ENCODE data around the gene USP2. TPM values are rescaled to one million over a fixed set of nuclear protein-coding genes. Genes with fewer than 3 reads are reported as not detected.

Gene USP2
- total RNA-seq, 2 experiments from 2014 or later = 0.55 to 0.68 TPM

GRCh38 chr11:119419246-119419645, 37.8 kb upstream of the USP2 start:
- DNase-seq = no peak
- Mint-ChIP-seq H3K9me3 (ENCODE audit: insufficient read depth) (no peaks in the 10 kb centered on the region), H3K27ac (no peak overlapping the region), H3K36me3 (ENCODE audit: low read depth) (no peaks in the 10 kb centered on the region), H3K27me3 (ENCODE audit: low read depth) (peaks cover 28% of the 10 kb centered on the region), H3K4me1 (ENCODE audit: low read depth) (peaks cover 12% of the 10 kb centered on the region), H3K4me3 (no peak overlapping the region)
- ChIA-PET POLR2A (no interaction called here), CTCF (no interaction called here)
- no peak for ATAC-seq

- DNase-seq (no peak), ATAC-seq (no peak)
- H3K36me3 Mint-ChIP-seq (ENCODE audit: low read depth) = no peaks in the 10 kb centered on the region
- H3K27me3 Mint-ChIP-seq (ENCODE audit: low read depth) = peaks cover 23% of the 10 kb centered on the region
- POLR2A ChIA-PET = no interaction called here
- no peaks in the 10 kb centered on the region for H3K9me3 Mint-ChIP-seq (ENCODE audit: insufficient read depth)
- H3K4me1 Mint-ChIP-seq (ENCODE audit: low read depth) = peaks cover 12% of the 10 kb centered on the region
- CTCF ChIA-PET = no interaction called here
- H3K4me3 Mint-ChIP-seq = no peak overlapping the region
- H3K27ac Mint-ChIP-seq = no peak overlapping the region
These were observed 37.3 kb upstream of the USP2 start for GRCh38 chr11:119418759-119419158.

DNA sequence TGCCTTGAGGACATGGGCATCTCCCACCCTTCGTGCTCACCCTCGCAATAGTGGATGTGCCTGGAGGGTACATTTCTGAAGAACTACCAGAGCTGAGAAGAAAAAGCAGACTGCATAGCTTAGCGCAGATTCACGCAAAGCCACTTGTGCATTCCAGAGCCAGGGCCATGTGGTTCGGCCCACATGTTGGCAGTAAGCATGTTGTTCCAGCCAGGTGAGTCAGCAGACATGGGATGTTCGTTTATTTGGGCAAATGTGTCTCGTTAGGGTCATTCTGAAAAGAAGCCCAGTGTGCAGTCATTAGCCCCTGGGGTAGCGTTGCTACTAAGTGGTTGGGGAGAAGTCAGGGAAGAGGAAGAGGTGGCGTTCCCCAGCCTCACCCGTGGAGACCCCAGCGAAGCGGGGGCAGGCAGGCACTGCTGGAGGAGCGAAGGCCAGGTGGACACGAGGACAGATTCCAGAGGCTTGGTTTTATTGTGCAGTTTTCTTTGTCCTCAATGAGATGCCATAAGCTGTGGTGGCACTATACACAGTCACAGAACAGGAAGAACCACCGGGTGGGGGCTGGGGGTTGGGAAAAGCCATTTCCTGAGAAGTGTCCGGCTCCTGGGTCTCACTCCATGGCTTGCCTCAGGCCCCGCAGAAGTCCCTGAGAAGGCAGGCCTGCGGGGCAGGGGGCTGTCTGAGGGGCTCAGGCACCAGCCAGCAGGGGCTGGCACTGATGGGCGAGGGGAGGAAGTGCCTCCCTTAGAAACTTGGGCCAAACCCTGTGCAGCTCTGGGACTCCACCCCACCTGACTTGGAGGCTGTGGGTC, 36.4 kb upstream of the USP2 start:
- Mint-ChIP-seq H3K36me3 (ENCODE audit: low read depth) (no peaks in the 10 kb centered on the region), H3K9me3 (ENCODE audit: insufficient read depth) (no peaks in the 10 kb centered on the region), H3K27ac (no peak overlapping the region), H3K4me1 (ENCODE audit: low read depth) (peaks cover 10% of the 10 kb centered on the region), H3K4me3 (no peak overlapping the region), H3K27me3 (ENCODE audit: low read depth) (peaks cover 17% of the 10 kb centered on the region)
- no peak for ATAC-seq
- no peak for DNase-seq
- POLR2A ChIA-PET = no interaction called here
- CTCF ChIA-PET = interaction anchor here (0.6 kb wide), 1 partner anchor 585 kb away, joined by 3 read pairs; no protein-coding TSS in a partner anchor

GRCh38 chr11:119416606-119417580, 35.4 kb upstream of the USP2 start:
- no peak for DNase-seq
- POLR2A ChIA-PET = no interaction called here
- no peak overlapping the region for H3K27ac Mint-ChIP-seq
- no peaks in the 10 kb centered on the region for H3K36me3 Mint-ChIP-seq (ENCODE audit: low read depth)
- H3K27me3 Mint-ChIP-seq (ENCODE audit: low read depth) = peaks cover 9% of the 10 kb centered on the region
- no peaks in the 10 kb centered on the region for H3K9me3 Mint-ChIP-seq (ENCODE audit: insufficient read depth)
- CTCF ChIA-PET = interaction anchor here (0.6 kb wide), 1 partner anchor 586 kb away, joined by 3 read pairs; no protein-coding TSS in a partner anchor
- H3K4me1 Mint-ChIP-seq (ENCODE audit: low read depth) = peaks cover under 1% of the 10 kb centered on the region
- no peak overlapping the region for H3K4me3 Mint-ChIP-seq
- ATAC-seq = no peak

DNA sequence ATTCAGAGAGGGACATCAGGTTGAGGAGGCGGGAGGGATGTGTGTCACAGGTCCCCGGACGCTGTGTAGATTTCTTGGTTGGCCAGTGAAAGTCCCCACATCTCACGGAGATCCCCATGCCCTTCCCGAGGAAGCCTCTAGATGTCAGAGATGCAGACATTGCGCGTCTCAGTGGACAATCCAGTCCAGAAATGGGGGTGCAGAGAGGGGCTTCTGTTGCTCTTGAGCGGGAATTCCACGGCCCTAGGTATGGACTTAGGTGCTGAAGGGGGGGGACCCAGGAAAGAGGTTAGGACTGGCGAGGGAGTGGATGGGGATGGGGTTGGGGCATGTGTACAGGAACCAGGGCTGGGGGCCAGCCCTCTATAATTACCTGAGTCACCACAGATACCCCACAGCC, 34.5 kb upstream of the USP2 start:
- Mint-ChIP-seq H3K4me1 (ENCODE audit: low read depth) (no peaks in the 10 kb centered on the region), H3K36me3 (ENCODE audit: low read depth) (no peaks in the 10 kb centered on the region), H3K27ac (no peak overlapping the region), H3K27me3 (ENCODE audit: low read depth) (peaks cover 2% of the 10 kb centered on the region), H3K9me3 (ENCODE audit: insufficient read depth) (no peaks in the 10 kb centered on the region), H3K4me3 (no peak overlapping the region)
- DNase-seq = no peak
- ChIA-PET POLR2A (no interaction called here), CTCF (interaction anchor here (0.9 kb wide), 1 partner anchor 59 kb away, joined by 3 read pairs; no protein-coding TSS in a partner anchor)
- ATAC-seq = no peak

DNA sequence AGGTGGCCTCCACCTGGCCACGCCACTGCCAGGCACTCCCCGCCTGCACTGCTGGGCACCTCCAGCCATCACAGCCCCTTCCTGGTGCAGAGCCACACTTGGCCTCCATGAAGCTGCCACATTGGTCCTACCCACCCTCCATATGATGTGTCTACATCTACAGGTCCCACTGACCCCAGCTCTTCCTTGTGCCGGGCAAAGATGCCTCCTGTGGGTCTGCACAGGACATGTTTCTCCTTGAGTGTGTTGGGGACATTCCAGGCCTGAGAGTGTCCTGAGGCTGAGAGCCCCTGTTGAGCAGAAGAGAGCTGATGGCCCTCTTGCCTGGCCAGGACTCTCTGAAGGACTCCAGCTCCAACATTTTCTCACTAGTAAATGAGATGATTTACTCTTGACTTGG, 34.0 kb upstream of the USP2 start:
- DNase-seq (no peak), ATAC-seq (no peak)
- POLR2A ChIA-PET = no interaction called here
- Mint-ChIP-seq H3K27me3 (ENCODE audit: low read depth) (peaks cover 2% of the 10 kb centered on the region), H3K27ac (no peak overlapping the region), H3K9me3 (ENCODE audit: insufficient read depth) (no peaks in the 10 kb centered on the region), H3K4me3 (no peak overlapping the region), H3K36me3 (ENCODE audit: low read depth) (no peaks in the 10 kb centered on the region), H3K4me1 (ENCODE audit: low read depth) (no peaks in the 10 kb centered on the region)
- CTCF ChIA-PET = interaction anchor here (0.9 kb wide), 1 partner anchor 59 kb away, joined by 3 read pairs; no protein-coding TSS in a partner anchor

DNA sequence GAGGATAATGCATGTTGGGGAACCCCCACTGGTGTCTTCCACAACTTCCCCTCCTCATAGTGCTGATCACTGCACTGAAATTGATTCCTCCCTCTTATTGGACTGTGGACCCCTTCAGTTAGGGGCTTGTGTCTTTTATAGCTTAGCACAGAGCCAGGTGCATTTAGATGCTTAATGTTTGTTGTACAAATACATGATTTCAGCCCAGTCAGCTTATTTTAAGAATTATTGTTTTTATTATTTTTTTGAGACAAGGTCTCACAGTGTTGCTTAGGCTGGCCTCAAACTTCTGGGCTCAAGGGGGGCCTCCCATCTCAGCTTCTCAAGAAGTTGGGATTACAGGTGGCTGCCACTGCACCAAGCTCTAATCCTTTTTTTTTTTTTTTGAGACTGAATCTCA, 33.2 kb upstream of the USP2 start:
- ChIA-PET CTCF (interaction anchor here (1.1 to 1.6 kb wide), 2 partner anchors 58 to 60 kb away, joined by 3 to 6 read pairs; no protein-coding TSS in a partner anchor), POLR2A (interaction anchor here (1.1 kb wide), 1 partner anchor 28 kb away, joined by 3 read pairs; no protein-coding TSS in a partner anchor)
- ATAC-seq (no peak), DNase-seq (no peak)
- Mint-ChIP-seq H3K9me3 (ENCODE audit: insufficient read depth) (no peaks in the 10 kb centered on the region), H3K36me3 (ENCODE audit: low read depth) (no peaks in the 10 kb centered on the region), H3K4me1 (ENCODE audit: low read depth) (no peaks in the 10 kb centered on the region), H3K4me3 (no peak overlapping the region), H3K27me3 (ENCODE audit: low read depth) (peaks cover 2% of the 10 kb centered on the region), H3K27ac (no peak overlapping the region)

GRCh38 chr11:119414321-119414720, 32.8 kb upstream of the USP2 start:
- POLR2A ChIA-PET = interaction anchor here (1.1 kb wide), 1 partner anchor 29 kb away, joined by 3 read pairs; no protein-coding TSS in a partner anchor

GRCh38 chr11:119412072-119412471, 30.6 kb upstream of the USP2 start:
- H3K9me3 Mint-ChIP-seq (ENCODE audit: insufficient read depth) = no peaks in the 10 kb centered on the region
- H3K27me3 Mint-ChIP-seq (ENCODE audit: low read depth) = peaks cover 3% of the 10 kb centered on the region
- H3K4me1 Mint-ChIP-seq (ENCODE audit: low read depth) = no peaks in the 10 kb centered on the region
- H3K27ac Mint-ChIP-seq = no peak overlapping the region
- ChIA-PET POLR2A (no interaction called here), CTCF (interaction anchor here (1.0 kb wide), 1 partner anchor 31 kb away, joined by 3 read pairs; no protein-coding TSS in a partner anchor)
- no peak for ATAC-seq
- DNase-seq = no peak
- H3K4me3 Mint-ChIP-seq = no peak overlapping the region
- no peaks in the 10 kb centered on the region for H3K36me3 Mint-ChIP-seq (ENCODE audit: low read depth)

More at GRCh38 chr11:119414321-119414720, 32.8 kb upstream of the USP2 start:
- H3K27me3 Mint-ChIP-seq (ENCODE audit: low read depth) = peaks cover 2% of the 10 kb centered on the region
- no peaks in the 10 kb centered on the region for H3K9me3 Mint-ChIP-seq (ENCODE audit: insufficient read depth)
- no peaks in the 10 kb centered on the region for H3K36me3 Mint-ChIP-seq (ENCODE audit: low read depth)
- CTCF ChIA-PET = interaction anchor here (1.1 to 1.6 kb wide), 2 partner anchors 58 to 61 kb away, joined by 3 to 6 read pairs; no protein-coding TSS in a partner anchor
- H3K4me1 Mint-ChIP-seq (ENCODE audit: low read depth) = no peaks in the 10 kb centered on the region
- H3K27ac Mint-ChIP-seq = no peak overlapping the region
- DNase-seq (no peak), ATAC-seq (no peak)
- no peak overlapping the region for H3K4me3 Mint-ChIP-seq

DNA sequence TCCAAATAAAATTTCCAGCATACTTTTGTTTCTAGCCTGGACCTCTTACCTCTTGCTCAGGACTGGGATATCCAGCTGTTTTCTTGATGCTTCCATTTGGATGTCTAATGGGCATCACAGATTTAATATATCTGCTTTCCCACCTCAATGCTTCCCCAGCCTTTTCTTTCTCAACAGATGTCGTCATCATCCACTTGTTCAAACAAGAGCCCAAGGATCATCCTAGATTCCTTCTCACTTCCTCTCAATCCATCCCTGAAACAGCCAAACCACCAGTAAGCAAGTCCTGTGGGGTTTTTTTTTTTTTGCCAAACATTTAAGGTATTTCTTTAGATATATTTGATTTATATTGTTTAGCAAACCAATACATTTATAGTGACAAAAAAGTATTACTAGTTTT, 29.0 kb upstream of the USP2 start:
- POLR2A ChIA-PET = no interaction called here
- ATAC-seq = no peak
- Mint-ChIP-seq H3K36me3 (ENCODE audit: low read depth) (no peaks in the 10 kb centered on the region), H3K9me3 (ENCODE audit: insufficient read depth) (no peaks in the 10 kb centered on the region), H3K4me1 (ENCODE audit: low read depth) (no peaks in the 10 kb centered on the region), H3K4me3 (no peak overlapping the region), H3K27me3 (ENCODE audit: low read depth) (peaks cover 4% of the 10 kb centered on the region), H3K27ac (no peak overlapping the region)
- no peak for DNase-seq
- CTCF ChIA-PET = interaction anchor here (2.0 kb wide), 1 partner anchor 54 kb away, joined by 7 read pairs; no protein-coding TSS in a partner anchor

DNA sequence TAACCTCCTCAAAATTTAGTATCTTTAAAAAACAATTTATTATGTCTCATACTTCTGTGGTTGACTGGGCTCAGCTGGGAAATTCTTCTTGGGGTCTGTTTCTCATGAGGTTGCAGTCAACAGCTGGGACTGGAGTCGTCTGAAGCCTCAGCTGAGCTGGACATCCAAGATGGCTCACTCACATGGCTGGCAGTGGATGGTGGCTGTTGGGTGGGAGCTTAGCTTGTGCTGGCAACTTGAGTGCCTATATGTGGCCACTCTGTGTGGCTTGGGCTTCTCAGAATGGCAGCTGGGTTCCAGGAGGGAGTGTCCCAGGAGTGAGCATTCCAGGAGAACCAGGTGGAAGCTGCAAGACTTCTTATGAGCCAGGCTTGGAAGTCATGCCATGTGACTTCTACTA, 28.2 kb upstream of the USP2 start:
- H3K27ac Mint-ChIP-seq = no peak overlapping the region
- CTCF ChIA-PET = interaction anchor here (2.0 kb wide), 1 partner anchor 54 kb away, joined by 7 read pairs; no protein-coding TSS in a partner anchor

More for the DNA sequence above, 28.2 kb upstream of the USP2 start:
- Mint-ChIP-seq H3K27me3 (ENCODE audit: low read depth) (peaks cover 4% of the 10 kb centered on the region), H3K9me3 (ENCODE audit: insufficient read depth) (no peaks in the 10 kb centered on the region), H3K36me3 (ENCODE audit: low read depth) (no peaks in the 10 kb centered on the region), H3K4me1 (ENCODE audit: low read depth) (no peaks in the 10 kb centered on the region), H3K4me3 (no peak overlapping the region)
- DNase-seq = no peak
- POLR2A ChIA-PET = no interaction called here
- ATAC-seq = no peak
